Fibroblast of the aortic adventitia (primary cell): ENCODE data around the gene COPRS. TPM values are rescaled to one million over a fixed set of nuclear protein-coding genes. Genes with fewer than 3 reads are reported as not detected.

Experiments used
- DNase-seq: peaks from one replicate; pipeline ENCODE4 v3.0.0-alpha.2; 2010; ENCODE audit warnings: low read depth
- H3K4me3 ChIP-seq: 2 replicates; pipeline ENCODE4 v1.5.1; 2011; ENCODE audit warnings: low read depth, mild to moderate bottlenecking, control low read depth, low read length, moderate library complexity
- total RNA-seq: library from RNA; depleted of rRNA; stranded (reverse); fragments of >200 nt; gene quantifications from 2 replicates; pipeline ENCODE4 v1.2.3, GENCODE V29; 2012; ENCODE audit warnings: low replicate concordance
- TF ChIP-seq, protein P1 (sequence below): IDR thresholded peaks from 2 replicates; pipeline ENCODE4 v1.5.1; 2011; ENCODE audit warnings: mild to moderate bottlenecking, low read length, control low read depth, inconsistent platforms; ENCODE audit not compliant: insufficient read depth

Gene COPRS
- total RNA-seq, 1 donor, result 97.1 TPM

DNA sequence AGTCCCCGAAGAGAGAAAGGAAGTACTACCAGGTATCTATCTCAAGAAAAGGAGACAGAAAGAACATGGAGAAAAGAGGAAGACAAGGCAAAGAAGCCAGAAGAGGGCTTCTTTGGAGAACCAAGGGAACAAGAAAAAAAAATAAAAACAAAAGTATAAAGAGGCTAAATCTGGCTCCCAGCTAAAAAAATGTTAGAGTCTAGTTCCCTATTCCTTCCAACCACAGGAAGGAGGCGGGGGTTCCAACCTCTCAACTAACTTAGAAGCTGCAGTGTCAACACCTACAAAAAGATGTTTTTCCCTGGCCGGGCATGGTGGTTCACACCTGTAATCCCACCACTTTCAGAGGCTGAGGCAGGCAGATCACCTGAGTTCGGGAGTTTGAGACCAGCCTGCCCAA lies 29.1 kb upstream of the COPRS start:
- no peak for DNase-seq
- H3K4me3 ChIP-seq, result no peak overlapping the region
- TF ChIP-seq, protein P1, sequence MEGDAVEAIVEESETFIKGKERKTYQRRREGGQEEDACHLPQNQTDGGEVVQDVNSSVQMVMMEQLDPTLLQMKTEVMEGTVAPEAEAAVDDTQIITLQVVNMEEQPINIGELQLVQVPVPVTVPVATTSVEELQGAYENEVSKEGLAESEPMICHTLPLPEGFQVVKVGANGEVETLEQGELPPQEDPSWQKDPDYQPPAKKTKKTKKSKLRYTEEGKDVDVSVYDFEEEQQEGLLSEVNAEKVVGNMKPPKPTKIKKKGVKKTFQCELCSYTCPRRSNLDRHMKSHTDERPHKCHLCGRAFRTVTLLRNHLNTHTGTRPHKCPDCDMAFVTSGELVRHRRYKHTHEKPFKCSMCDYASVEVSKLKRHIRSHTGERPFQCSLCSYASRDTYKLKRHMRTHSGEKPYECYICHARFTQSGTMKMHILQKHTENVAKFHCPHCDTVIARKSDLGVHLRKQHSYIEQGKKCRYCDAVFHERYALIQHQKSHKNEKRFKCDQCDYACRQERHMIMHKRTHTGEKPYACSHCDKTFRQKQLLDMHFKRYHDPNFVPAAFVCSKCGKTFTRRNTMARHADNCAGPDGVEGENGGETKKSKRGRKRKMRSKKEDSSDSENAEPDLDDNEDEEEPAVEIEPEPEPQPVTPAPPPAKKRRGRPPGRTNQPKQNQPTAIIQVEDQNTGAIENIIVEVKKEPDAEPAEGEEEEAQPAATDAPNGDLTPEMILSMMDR, result no peak

DNA sequence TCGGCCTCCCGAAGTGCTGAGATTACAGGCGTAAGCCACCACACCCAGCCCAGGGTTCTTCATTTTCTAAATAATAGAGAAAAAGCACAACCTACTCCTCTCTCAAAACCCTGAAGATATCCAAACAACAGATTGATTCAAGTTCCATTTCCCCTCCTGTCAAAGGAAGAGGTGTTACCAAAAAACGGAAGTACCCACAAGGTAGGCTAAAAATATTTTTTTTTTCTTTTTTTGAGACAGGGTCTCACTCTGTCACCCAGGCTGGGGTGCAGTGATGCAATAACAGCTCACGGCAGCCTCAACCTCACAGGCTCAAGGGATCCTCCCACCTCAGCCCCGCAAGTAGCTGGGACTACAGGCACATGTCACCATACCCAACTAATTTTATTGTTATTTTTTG lies 23.5 kb upstream of the COPRS start:
- DNase-seq, result no peak
- no peak overlapping the region for H3K4me3 ChIP-seq
- TF ChIP-seq, protein P1, result no peak

DNA sequence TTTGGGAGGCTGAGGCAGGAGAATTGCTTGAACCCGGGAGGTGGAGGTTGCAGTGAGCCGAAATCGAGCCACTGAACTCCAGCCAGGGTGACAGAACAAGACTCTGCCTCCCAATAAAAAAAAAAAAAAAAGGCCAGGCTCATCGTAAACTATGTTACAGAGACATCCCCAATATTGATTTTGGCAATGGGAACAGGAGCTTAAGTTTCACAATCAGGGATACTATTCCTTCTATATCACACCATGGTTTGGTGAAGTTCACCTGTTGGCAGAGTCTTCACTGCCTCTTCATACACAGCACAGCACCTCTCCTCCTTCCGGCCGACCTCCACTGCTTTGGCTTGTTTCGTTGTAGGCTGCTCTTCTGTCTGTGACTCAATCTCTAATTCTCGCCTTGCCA lies 21.3 kb upstream of the COPRS start:
- no peak for DNase-seq
- no peak overlapping the region for H3K4me3 ChIP-seq
- TF ChIP-seq, protein P1, result no peak

DNA sequence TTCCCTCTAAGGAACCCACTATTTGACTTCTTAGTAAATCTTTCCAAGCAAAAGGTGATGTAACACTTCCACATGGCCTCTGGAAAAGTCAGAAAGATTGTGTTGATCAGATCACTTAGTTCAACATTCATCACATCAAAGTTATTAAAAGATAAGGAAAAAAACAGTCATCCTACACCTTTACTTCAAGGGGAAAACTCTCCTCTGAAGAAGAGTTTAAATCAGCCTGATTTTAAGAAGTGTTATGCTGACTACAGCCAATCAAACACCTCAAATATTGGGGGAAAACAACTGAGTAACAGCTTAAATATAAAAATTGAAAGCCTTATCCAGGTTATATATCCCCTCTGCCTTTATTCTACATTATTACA lies 19.6 kb upstream of the COPRS start:
- TF ChIP-seq, protein P1, result no peak
- DNase-seq, result no peak
- no peak overlapping the region for H3K4me3 ChIP-seq

DNA sequence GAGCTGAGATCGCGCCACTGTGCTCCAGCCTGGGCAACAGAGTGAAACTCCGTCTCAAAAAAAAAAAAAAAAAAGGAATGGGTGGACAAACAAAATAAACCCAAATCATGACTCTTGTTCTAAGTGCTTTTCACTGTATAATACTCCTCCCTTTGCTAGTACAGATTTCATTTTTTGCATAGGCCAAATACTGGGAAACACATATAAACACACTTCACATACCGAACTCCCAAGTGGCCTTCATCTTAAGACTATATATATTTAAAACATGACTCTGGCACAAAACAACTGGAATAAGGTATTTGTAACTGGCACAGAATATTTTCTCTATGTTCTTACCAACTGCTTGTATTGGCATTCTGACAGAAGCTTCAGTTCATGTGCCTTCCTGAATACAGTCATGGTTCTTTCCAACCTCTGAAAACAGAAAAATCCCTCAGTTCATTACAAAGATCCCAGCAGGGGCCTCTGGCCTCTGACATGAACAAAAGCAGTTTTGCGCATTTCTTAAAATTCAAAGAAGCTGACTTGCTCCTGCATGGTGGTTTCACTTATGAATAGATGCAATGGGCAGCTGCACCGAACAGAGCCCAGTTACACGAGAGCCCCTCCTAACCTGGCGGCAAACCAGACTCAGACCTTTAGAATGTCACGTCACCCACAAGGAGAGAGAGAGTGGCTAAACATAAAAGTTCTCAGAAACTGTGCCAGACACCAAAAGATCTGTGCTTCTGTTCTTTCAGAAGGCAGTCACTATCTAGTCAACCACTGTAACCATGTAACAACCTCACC lies 19.1 kb upstream of the COPRS start:
- DNase-seq, result peak; percentile 21
- TF ChIP-seq, protein P1, result no peak
- H3K4me3 ChIP-seq, result no peak overlapping the region

DNA sequence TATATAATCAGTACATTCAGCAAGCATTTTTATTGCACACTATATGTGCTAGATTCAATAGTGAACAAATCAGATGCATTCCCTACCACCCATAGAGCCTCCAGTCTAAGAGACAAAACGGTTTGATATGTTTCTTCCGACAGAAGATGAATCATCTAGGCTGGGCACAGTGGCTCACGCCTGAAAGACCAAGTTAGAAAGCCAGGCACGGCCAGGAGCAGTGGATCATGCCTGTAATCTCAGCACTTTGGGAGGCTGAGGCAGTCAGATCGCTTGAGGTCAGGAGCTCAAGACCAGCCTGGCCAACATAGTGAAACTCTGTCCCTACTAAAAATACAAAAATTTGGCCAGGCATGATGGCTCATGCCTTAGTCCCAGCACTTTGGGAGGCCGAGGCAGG lies 18.3 kb upstream of the COPRS start:
- no peak for DNase-seq
- H3K4me3 ChIP-seq, result no peak overlapping the region
- TF ChIP-seq, protein P1, result no peak

DNA sequence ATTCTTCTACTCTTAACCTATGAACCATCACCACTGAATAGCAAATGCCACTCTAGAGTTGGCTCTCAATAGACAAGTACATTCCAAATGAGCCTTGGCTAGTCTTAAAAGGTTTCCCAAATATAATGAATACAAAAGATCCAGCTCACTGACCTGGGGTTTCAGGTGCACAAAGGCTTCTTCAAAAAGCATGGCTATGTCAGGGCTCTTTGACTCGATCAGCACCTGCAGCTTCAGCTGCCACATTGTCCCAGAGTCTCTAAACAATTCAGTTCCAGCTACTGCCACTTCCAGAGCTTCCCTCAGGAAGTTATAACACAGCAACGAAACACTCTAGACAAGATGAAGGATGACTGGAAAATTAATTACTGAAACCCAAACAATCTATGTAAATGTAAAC lies 16.0 kb upstream of the COPRS start:
- no peak overlapping the region for H3K4me3 ChIP-seq
- DNase-seq, result no peak
- TF ChIP-seq, protein P1, result no peak
